DLD1 (cell line): ENCODE measurements around the gene EFHD2.
"Not testable (repeated sequence)": the region's sequence is repeated elsewhere in the genome, so short reads cannot be mapped to it uniquely, and the experiment has no call there.

Source experiments
- in situ Hi-C: cut with HindIII; loops from 2 replicates; pipeline ENCODE4 v1.10.0; 2017; ENCODE audit warnings: low sequenced_read_pairs

Gene EFHD2

GRCh38 chr1:15409388-15410222, at the start of gene EFHD2:
TSS of gene EFHD2 (plus strand) at chr1:15409888. CDS start at chr1:15409972, 84 bp downstream.
- in situ Hi-C loops = loop anchor here (5.0 kb wide), 1 partner anchor 87 kb away; no protein-coding TSS in a partner anchor

- in situ Hi-C loops = no loop called here
These were observed 49.0 kb upstream of the EFHD2 start for GRCh38 chr1:15360700-15361099.

- in situ Hi-C loops = no loop called here
These were observed 47.5 kb upstream of the EFHD2 start for GRCh38 chr1:15362096-15362736.

- in situ Hi-C loops = no loop called here
These were observed 47.0 kb upstream of the EFHD2 start for GRCh38 chr1:15362737-15363128.

- in situ Hi-C loops = no loop called here
These were observed 44.9 kb upstream of the EFHD2 start for GRCh38 chr1:15364740-15365139.

- in situ Hi-C loops = no loop called here
These were observed 40.8 kb upstream of the EFHD2 start for GRCh38 chr1:15368888-15369287.

- in situ Hi-C loops = no loop called here
These were observed 39.4 kb upstream of the EFHD2 start for GRCh38 chr1:15370268-15370667.

- in situ Hi-C loops = no loop called here
These were observed 38.7 kb upstream of the EFHD2 start for GRCh38 chr1:15370781-15371520.

GRCh38 chr1:15371610-15372545, 37.8 kb upstream of the EFHD2 start:
- in situ Hi-C loops = no loop called here

- in situ Hi-C loops = no loop called here
These were observed 31.0 kb upstream of the EFHD2 start for GRCh38 chr1:15378729-15379128.

- in situ Hi-C loops = not testable (repeated sequence)
These were observed 30.5 kb upstream of the EFHD2 start for GRCh38 chr1:15379151-15379550.

GRCh38 chr1:15380601-15381508, 28.8 kb upstream of the EFHD2 start:
- in situ Hi-C loops = no loop called here

GRCh38 chr1:15381805-15382204, 27.9 kb upstream of the EFHD2 start:
- in situ Hi-C loops = no loop called here

- in situ Hi-C loops = no loop called here
These were observed 26.8 kb upstream of the EFHD2 start for GRCh38 chr1:15382601-15383518.

- in situ Hi-C loops = no loop called here
These were observed 25.9 kb upstream of the EFHD2 start for GRCh38 chr1:15383810-15384209.

- in situ Hi-C loops = no loop called here
These were observed 25.3 kb upstream of the EFHD2 start for GRCh38 chr1:15384301-15384901.

GRCh38 chr1:15385420-15385819, 24.3 kb upstream of the EFHD2 start:
- in situ Hi-C loops = no loop called here

GRCh38 chr1:15386164-15386749, 23.4 kb upstream of the EFHD2 start:
- in situ Hi-C loops = no loop called here
